ENCODE measurements around the gene PCDHB3. TPM values are rescaled to one million over a fixed set of nuclear protein-coding genes. Genes with fewer than 3 reads are reported as not detected.
"Not testable (repeated sequence)": the region's sequence is repeated elsewhere in the genome, so short reads cannot be mapped to it uniquely, and the experiment has no call there.

PCDHB3 gene
- total RNA-seq (2012; rRNA removed): 0.22 and 0.25 TPM in 2 replicates

DNA sequence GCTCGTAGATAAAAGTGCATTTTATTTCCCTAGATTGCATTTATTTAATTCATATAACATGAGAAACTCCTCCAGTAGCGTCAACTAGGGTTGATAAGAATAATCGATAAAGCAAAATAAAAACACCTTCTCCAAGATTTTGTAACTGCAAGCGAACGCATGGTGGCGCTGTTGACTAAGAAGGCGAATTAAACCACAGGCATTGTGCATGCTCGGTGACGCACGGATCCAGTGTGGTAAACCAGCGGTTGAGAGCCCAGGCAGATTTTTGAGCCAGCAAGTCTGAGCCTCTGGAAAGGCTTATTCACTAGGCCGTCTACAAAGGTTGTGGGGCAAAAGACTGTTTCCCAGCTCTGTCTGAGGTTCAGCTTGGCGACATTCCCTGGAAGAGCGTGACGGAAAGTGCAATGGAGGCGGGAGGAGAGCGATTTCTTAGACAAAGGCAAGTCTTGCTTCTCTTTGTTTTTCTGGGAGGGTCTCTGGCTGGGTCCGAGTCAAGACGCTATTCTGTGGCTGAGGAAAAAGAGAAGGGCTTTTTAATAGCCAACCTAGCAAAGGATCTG, at the start of gene PCDHB3:
PCDHB3 (plus strand) TSS at position 231 of the 563 bp plus-strand sequence; CDS start at position 408, 177 bp downstream.
- H3K27me3 ChIP-seq (ENCODE audit: control insufficient read depth, insufficient read depth, low read length): no peaks in the 10 kb centered on the region
- H3K4me3 ChIP-seq (ENCODE audit: low read length): peak within 1 kb of the TSS; percentile 53
- H3K4me2 ChIP-seq (ENCODE audit: low read length): no peak within 1 kb of the TSS
- H3K4me1 ChIP-seq (ENCODE audit: control insufficient read depth, insufficient read depth, low read length): no peaks in the 10 kb centered on the region
- H3K9me3 ChIP-seq (replicated peaks; ENCODE audit: low read length): no peaks in the 10 kb centered on the region
- no peaks in the 10 kb centered on the region for H3K36me3 ChIP-seq (ENCODE audit: insufficient read depth, low read length)
- no peak within 1 kb of the TSS for H3K9ac ChIP-seq (ENCODE audit: low read depth, low read length)

- H3K36me3 ChIP-seq (ENCODE audit: insufficient read depth, low read length): no peaks in the 10 kb centered on the region
- H3K4me1 ChIP-seq (ENCODE audit: control insufficient read depth, insufficient read depth, low read length): no peaks in the 10 kb centered on the region
- peaks cover 8% of the 10 kb centered on the region for H3K27me3 ChIP-seq (ENCODE audit: control insufficient read depth, insufficient read depth, low read length)
- peak within 1 kb of the TSS; percentile 59 for H3K4me3 ChIP-seq (ENCODE audit: low read length)
- H3K9ac ChIP-seq (ENCODE audit: low read depth, low read length): no peak within 1 kb of the TSS
- peak within 1 kb of the TSS; percentile 66 for H3K4me2 ChIP-seq (ENCODE audit: low read length)
- H3K9me3 ChIP-seq (replicated peaks; ENCODE audit: low read length): no peaks in the 10 kb centered on the region
Observed at GRCh38 chr5:141050622-141051520, 49.4 kb upstream of the PCDHB3 start, which contains the start of gene PCDHB1. Gene PCDHB1 (plus strand): TSS chr5:141051374. CDS start chr5:141051471, 97 bp downstream.

DNA sequence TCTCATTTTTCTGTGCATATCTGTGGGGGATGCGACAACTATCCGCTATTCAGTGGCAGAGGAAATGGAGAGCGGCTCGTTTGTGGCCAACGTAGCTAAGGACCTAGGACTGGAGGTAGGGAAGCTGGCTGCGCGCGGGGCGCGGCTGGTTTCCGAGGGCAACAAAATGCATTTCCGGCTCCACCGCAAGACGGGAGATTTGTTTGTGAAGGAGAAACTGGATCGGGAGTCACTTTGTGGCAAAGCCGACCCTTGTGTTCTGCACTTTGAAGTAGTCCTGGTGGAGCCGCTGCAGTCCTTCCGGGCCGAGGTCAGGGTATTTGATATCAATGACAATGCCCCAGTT, 48.8 kb upstream of the PCDHB3 start:
- peaks cover 8% of the 10 kb centered on the region for H3K27me3 ChIP-seq (ENCODE audit: control insufficient read depth, insufficient read depth, low read length)
- no peaks in the 10 kb centered on the region for H3K4me1 ChIP-seq (ENCODE audit: control insufficient read depth, insufficient read depth, low read length)
- H3K4me3 ChIP-seq (ENCODE audit: low read length): peak overlapping the region; percentile 59
- H3K9ac ChIP-seq (ENCODE audit: low read depth, low read length): no peak overlapping the region
- H3K4me2 ChIP-seq (ENCODE audit: low read length): peak overlapping the region; percentile 66
- H3K36me3 ChIP-seq (ENCODE audit: insufficient read depth, low read length): no peaks in the 10 kb centered on the region
- H3K9me3 ChIP-seq (replicated peaks; ENCODE audit: low read length): no peaks in the 10 kb centered on the region

- Histone ChIP-seq H3K4me3 (ENCODE audit: low read length) (no peak overlapping the region), H3K36me3 (ENCODE audit: insufficient read depth, low read length) (no peaks in the 10 kb centered on the region), H3K9me3 (replicated peaks; ENCODE audit: low read length) (no peaks in the 10 kb centered on the region), H3K4me2 (ENCODE audit: low read length) (no peak overlapping the region), H3K4me1 (ENCODE audit: control insufficient read depth, insufficient read depth, low read length) (no peaks in the 10 kb centered on the region), H3K9ac (ENCODE audit: low read depth, low read length) (no peak overlapping the region), H3K27me3 (ENCODE audit: control insufficient read depth, insufficient read depth, low read length) (no peaks in the 10 kb centered on the region)
Observed at GRCh38 chr5:141077826-141078225, 22.4 kb upstream of the PCDHB3 start.

- Histone ChIP-seq H3K4me3 (ENCODE audit: low read length) (no peak overlapping the region), H3K36me3 (ENCODE audit: insufficient read depth, low read length) (no peaks in the 10 kb centered on the region), H3K4me2 (ENCODE audit: low read length) (no peak overlapping the region), H3K9me3 (replicated peaks; ENCODE audit: low read length) (no peaks in the 10 kb centered on the region), H3K9ac (ENCODE audit: low read depth, low read length) (no peak overlapping the region), H3K27me3 (ENCODE audit: control insufficient read depth, insufficient read depth, low read length) (no peaks in the 10 kb centered on the region), H3K4me1 (ENCODE audit: control insufficient read depth, insufficient read depth, low read length) (no peaks in the 10 kb centered on the region)
Observed at GRCh38 chr5:141082228-141082627, 18.0 kb upstream of the PCDHB3 start.

GRCh38 chr5:141084487-141084989, 15.7 kb upstream of the PCDHB3 start:
- Histone ChIP-seq H3K36me3 (ENCODE audit: insufficient read depth, low read length) (no peaks in the 10 kb centered on the region), H3K4me1 (ENCODE audit: control insufficient read depth, insufficient read depth, low read length) (no peaks in the 10 kb centered on the region), H3K27me3 (ENCODE audit: control insufficient read depth, insufficient read depth, low read length) (peaks cover 2% of the 10 kb centered on the region), H3K4me3 (ENCODE audit: low read length) (peak overlapping the region; percentile 79), H3K9me3 (replicated peaks; ENCODE audit: low read length) (no peaks in the 10 kb centered on the region), H3K4me2 (ENCODE audit: low read length) (peak overlapping the region; percentile 81), H3K9ac (ENCODE audit: low read depth, low read length) (peak overlapping the region; percentile 81)

- Histone ChIP-seq H3K9ac (ENCODE audit: low read depth, low read length) (peak within 1 kb of the TSS; percentile 80), H3K4me3 (ENCODE audit: low read length) (peak within 1 kb of the TSS; percentile 72), H3K9me3 (replicated peaks; ENCODE audit: low read length) (no peaks in the 10 kb centered on the region)
Observed at GRCh38 chr5:141094481-141095262, 5.6 kb upstream of the PCDHB3 start, which contains the start of gene PCDHB2. Gene PCDHB2 (plus strand): TSS chr5:141094615. CDS start chr5:141094791, 176 bp downstream.

DNA sequence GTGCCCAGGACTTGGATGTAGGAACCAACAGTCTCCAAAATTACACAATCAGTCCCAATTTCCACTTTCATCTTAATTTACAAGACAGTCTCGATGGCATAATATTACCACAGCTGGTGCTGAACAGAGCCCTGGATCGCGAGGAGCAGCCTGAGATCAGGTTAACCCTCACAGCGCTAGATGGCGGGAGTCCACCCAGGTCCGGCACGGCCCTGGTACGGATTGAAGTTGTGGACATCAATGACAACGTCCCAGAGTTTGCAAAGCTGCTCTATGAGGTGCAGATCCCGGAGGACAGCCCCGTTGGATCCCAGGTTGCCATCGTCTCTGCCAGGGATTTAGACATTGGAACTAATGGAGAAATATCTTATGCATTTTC, 5.0 kb upstream of the PCDHB3 start:
- peak overlapping the region; percentile 72 for H3K4me3 ChIP-seq (ENCODE audit: low read length)

More at GRCh38 chr5:141094481-141095262, 5.6 kb upstream of the PCDHB3 start, which contains the start of gene PCDHB2:
- Histone ChIP-seq H3K4me1 (ENCODE audit: control insufficient read depth, insufficient read depth, low read length) (no peaks in the 10 kb centered on the region), H3K27me3 (ENCODE audit: control insufficient read depth, insufficient read depth, low read length) (no peaks in the 10 kb centered on the region), H3K4me2 (ENCODE audit: low read length) (peak within 1 kb of the TSS; percentile 73), H3K36me3 (ENCODE audit: insufficient read depth, low read length) (no peaks in the 10 kb centered on the region)

GRCh38 chr5:141096181-141096580, 4.1 kb upstream of the PCDHB3 start:
- H3K36me3 ChIP-seq (ENCODE audit: insufficient read depth, low read length); H3K4me2 ChIP-seq (ENCODE audit: low read length); H3K9ac ChIP-seq (ENCODE audit: low read depth, low read length); H3K4me3 ChIP-seq (ENCODE audit: low read length); H3K27me3 ChIP-seq (ENCODE audit: control insufficient read depth, insufficient read depth, low read length); H3K4me1 ChIP-seq (ENCODE audit: control insufficient read depth, insufficient read depth, low read length); H3K9me3 ChIP-seq (replicated peaks; ENCODE audit: low read length): not testable (repeated sequence)

More for the DNA sequence above, 5.0 kb upstream of the PCDHB3 start:
- Histone ChIP-seq H3K36me3 (ENCODE audit: insufficient read depth, low read length) (no peaks in the 10 kb centered on the region), H3K9ac (ENCODE audit: low read depth, low read length) (peak overlapping the region; percentile 80), H3K4me2 (ENCODE audit: low read length) (peak overlapping the region; percentile 73), H3K9me3 (replicated peaks; ENCODE audit: low read length) (no peaks in the 10 kb centered on the region), H3K27me3 (ENCODE audit: control insufficient read depth, insufficient read depth, low read length) (no peaks in the 10 kb centered on the region), H3K4me1 (ENCODE audit: control insufficient read depth, insufficient read depth, low read length) (no peaks in the 10 kb centered on the region)

DNA sequence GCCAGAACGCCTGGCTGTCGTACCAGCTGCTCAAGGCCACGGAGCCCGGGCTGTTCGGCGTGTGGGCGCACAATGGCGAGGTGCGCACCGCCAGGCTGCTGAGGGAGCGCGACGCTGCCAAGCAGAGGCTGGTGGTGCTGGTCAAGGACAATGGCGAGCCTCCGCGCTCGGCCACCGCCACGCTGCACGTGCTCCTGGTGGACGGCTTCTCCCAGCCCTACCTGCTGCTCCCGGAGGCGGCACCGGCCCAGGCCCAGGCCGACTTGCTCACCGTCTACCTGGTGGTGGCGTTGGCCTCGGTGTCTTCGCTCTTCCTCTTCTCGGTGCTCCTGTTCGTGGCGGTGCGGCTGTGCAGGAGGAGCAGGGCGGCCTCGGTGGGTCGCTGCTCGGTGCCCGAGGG, 3.7 kb upstream of the PCDHB3 start:
- H3K4me1 ChIP-seq (ENCODE audit: control insufficient read depth, insufficient read depth, low read length); H3K9me3 ChIP-seq (replicated peaks; ENCODE audit: low read length): not testable (repeated sequence)

GRCh38 chr5:141101059-141101458, 786 bp downstream of the PCDHB3 start:
- Histone ChIP-seq H3K4me1 (ENCODE audit: control insufficient read depth, insufficient read depth, low read length) (no peaks in the 10 kb centered on the region), H3K4me2 (ENCODE audit: low read length) (no peak overlapping the region), H3K9ac (ENCODE audit: low read depth, low read length) (no peak overlapping the region), H3K4me3 (ENCODE audit: low read length) (peak overlapping the region; percentile 53), H3K36me3 (ENCODE audit: insufficient read depth, low read length) (no peaks in the 10 kb centered on the region), H3K27me3 (ENCODE audit: control insufficient read depth, insufficient read depth, low read length) (no peaks in the 10 kb centered on the region), H3K9me3 (replicated peaks; ENCODE audit: low read length) (no peaks in the 10 kb centered on the region)

More for the DNA sequence above, 3.7 kb upstream of the PCDHB3 start:
- not testable (repeated sequence) for H3K36me3 ChIP-seq (ENCODE audit: insufficient read depth, low read length); H3K4me2 ChIP-seq (ENCODE audit: low read length); H3K27me3 ChIP-seq (ENCODE audit: control insufficient read depth, insufficient read depth, low read length); H3K4me3 ChIP-seq (ENCODE audit: low read length); H3K9ac ChIP-seq (ENCODE audit: low read depth, low read length)

Data from skeletal muscle satellite cell (primary cell).